ENCODE measurements around the gene MPP2. TPM values are rescaled to one million over a fixed set of nuclear protein-coding genes. Genes with fewer than 3 reads are reported as not detected.

Gene MPP2
- 1.2 TPM for total RNA-seq
- 2.7 TPM for polyA plus RNA-seq (ENCODE audit: insufficient read depth, low read depth, low replicate concordance)
- long read RNA-seq, donor 1, full-length matches to known transcripts: 2 of 2 reads
- long read RNA-seq, donor 1, partial matches to known transcripts: 0 of 2 reads
- long read RNA-seq, donor 1, other reads (novel, unspliced or antisense): 0 of 2 reads
- long read RNA-seq, donor 2, full-length matches to known transcripts: 1 of 1 reads
- long read RNA-seq, donor 2, partial matches to known transcripts: 0 of 1 reads
- long read RNA-seq, donor 2, other reads (novel, unspliced or antisense): 0 of 1 reads
- long read RNA-seq, donor 3, full-length matches to known transcripts: 2 of 2 reads
- long read RNA-seq, donor 3, partial matches to known transcripts: 0 of 2 reads
- long read RNA-seq, donor 3, other reads (novel, unspliced or antisense): 0 of 2 reads
- long read RNA-seq, donor 4, full-length matches to known transcripts: 1 of 1 reads
- long read RNA-seq, donor 4, partial matches to known transcripts: 0 of 1 reads
- long read RNA-seq, donor 4, other reads (novel, unspliced or antisense): 0 of 1 reads
- long read RNA-seq, donor 5: 0 reads
- long read RNA-seq, donor 6: 0 reads
- long read RNA-seq, donor 7, partial matches to known transcripts: 1 of 4 reads
- long read RNA-seq, donor 7, other reads (novel, unspliced or antisense): 3 of 4 reads
- long read RNA-seq, donor 8: 0 reads
- long read RNA-seq, donor 9, full-length matches to known transcripts: 2 of 2 reads
- long read RNA-seq, donor 9, partial matches to known transcripts: 0 of 2 reads
- long read RNA-seq, donor 9, other reads (novel, unspliced or antisense): 0 of 2 reads
- long read RNA-seq, donor 10, full-length matches to known transcripts: 2 of 2 reads
- long read RNA-seq, donor 10, partial matches to known transcripts: 0 of 2 reads
- long read RNA-seq, donor 10, other reads (novel, unspliced or antisense): 0 of 2 reads

GRCh38 chr17:43907425-43907981, at the start of gene MPP2:
Gene MPP2, minus strand, starts transcription at chr17:43907536. Its CDS starts 3,076 bp downstream, at chr17:43904460.
- H3K9me3 ChIP-seq (ENCODE audit: control insufficient read depth in 2 of 3, insufficient read depth in 1 of 3, low read length in 3 of 3): no peaks in the 10 kb centered on the region
- H3K4me3 ChIP-seq (ENCODE audit: low read length in 3 of 3): peak within 1 kb of the TSS; percentile 69 to 73 (median 73)
- no peak for FAIRE-seq
- intact Hi-C loops (cut with DNase I): no loop called here
- TF ChIP-seq CTCF (IDR thresholded peaks at IDR 0.05; ENCODE audit: borderline replicate concordance, extremely low read depth, insufficient read depth): no peak
- H3K27ac ChIP-seq (ENCODE audit: low read depth in 2 of 2, low read length in 2 of 2): peak within 1 kb of the TSS in 1 of 2 donors; percentile 28
- no peaks in the 10 kb centered on the region for H3K36me3 ChIP-seq (ENCODE audit: control insufficient read depth in 2 of 3, insufficient read depth in 3 of 3, low read length in 3 of 3)
- peak; percentile 90 to 96 (median 91) for DNase-seq
- H3K9ac ChIP-seq (ENCODE audit: low read length in 3 of 3): peak within 1 kb of the TSS; percentile 33 to 71 (median 48)
- H3K4me1 ChIP-seq (ENCODE audit: control insufficient read depth in 2 of 3, insufficient read depth in 2 of 3, low read depth in 1 of 3, low read length in 3 of 3): peaks cover 0 to 14% (median 0%) of the 10 kb centered on the region in 3 donors
- H3K27me3 ChIP-seq (ENCODE audit: control insufficient read depth, insufficient read depth, low read length): no peaks in the 10 kb centered on the region

GRCh38 chr17:43956222-43956621, 48.9 kb upstream of the MPP2 start:
- no peak overlapping the region for H3K4me3 ChIP-seq (ENCODE audit: low read length in 3 of 3)
- intact Hi-C loops (cut with DNase I): no loop called here
- H3K9ac ChIP-seq (ENCODE audit: low read length in 3 of 3): no peak overlapping the region
- H3K27ac ChIP-seq (ENCODE audit: low read depth in 2 of 2, low read length in 2 of 2): no peak overlapping the region
- no peaks in the 10 kb centered on the region for H3K9me3 ChIP-seq (ENCODE audit: control insufficient read depth in 2 of 3, insufficient read depth in 1 of 3, low read length in 3 of 3)
- H3K36me3 ChIP-seq (ENCODE audit: control insufficient read depth in 2 of 3, insufficient read depth in 3 of 3, low read length in 3 of 3): no peaks in the 10 kb centered on the region
- H3K27me3 ChIP-seq (ENCODE audit: control insufficient read depth, insufficient read depth, low read length): peaks cover 12% of the 10 kb centered on the region
- DNase-seq (peak in 1 of 5 donors; percentile 8), FAIRE-seq (no peak)
- no peak for TF ChIP-seq CTCF (IDR thresholded peaks at IDR 0.05; ENCODE audit: borderline replicate concordance, extremely low read depth, insufficient read depth)
- H3K4me1 ChIP-seq (ENCODE audit: control insufficient read depth in 2 of 3, insufficient read depth in 2 of 3, low read depth in 1 of 3, low read length in 3 of 3): peaks cover 0 to 7% (median 0%) of the 10 kb centered on the region in 3 donors

- DNase-seq: peak in 2 of 5 donors; percentile 47 to 52
- peaks cover 0 to 7% (median 0%) of the 10 kb centered on the region in 3 donors for H3K4me1 ChIP-seq (ENCODE audit: control insufficient read depth in 2 of 3, insufficient read depth in 2 of 3, low read depth in 1 of 3, low read length in 3 of 3)
- FAIRE-seq: no peak
- intact Hi-C loops (cut with DNase I): no loop called here
- H3K9ac ChIP-seq (ENCODE audit: low read length in 3 of 3): no peak within 1 kb of the TSS
- peaks cover 12% of the 10 kb centered on the region for H3K27me3 ChIP-seq (ENCODE audit: control insufficient read depth, insufficient read depth, low read length)
- H3K4me3 ChIP-seq (ENCODE audit: low read length in 3 of 3): no peak within 1 kb of the TSS
- no peaks in the 10 kb centered on the region for H3K36me3 ChIP-seq (ENCODE audit: control insufficient read depth in 2 of 3, insufficient read depth in 3 of 3, low read length in 3 of 3)
- no peaks in the 10 kb centered on the region for H3K9me3 ChIP-seq (ENCODE audit: control insufficient read depth in 2 of 3, insufficient read depth in 1 of 3, low read length in 3 of 3)
- no peak within 1 kb of the TSS for H3K27ac ChIP-seq (ENCODE audit: low read depth in 2 of 2, low read length in 2 of 2)
- no peak for TF ChIP-seq CTCF (IDR thresholded peaks at IDR 0.05; ENCODE audit: borderline replicate concordance, extremely low read depth, insufficient read depth)
These were observed 46.4 kb upstream of the MPP2 start, which contains the start of gene PYY for GRCh38 chr17:43953746-43954145. Gene PYY, minus strand, starts transcription at chr17:43953940. Its CDS starts 457 bp downstream, at chr17:43953483.
